ES-I3 (cell line): ENCODE data around the gene FAM3A.
A peak's percentile ranks its signal among the peaks of the same experiment; 100 is the strongest.
"Not testable (repeated sequence)": the region's sequence is repeated elsewhere in the genome, so short reads cannot be mapped to it uniquely, and the experiment has no call there.

Source experiments
- H3K36me3 ChIP-seq: 2 replicates; pipeline ENCODE4 v1.6.1; 2013; ENCODE audit warnings: mild to moderate bottlenecking, low read length, control low read depth, moderate library complexity; ENCODE audit not compliant: insufficient read depth
- H3K4me1 ChIP-seq: 2 replicates; pipeline ENCODE4 v1.6.1; 2013; ENCODE audit warnings: mild to moderate bottlenecking, control low read depth, low read length; ENCODE audit not compliant: insufficient read depth
- H3K9ac ChIP-seq: 2 replicates; pipeline ENCODE4 v1.6.1; 2013; ENCODE audit warnings: low read depth, mild to moderate bottlenecking, low read length, moderate library complexity
- H3K9me3 ChIP-seq: 2 replicates; pipeline ENCODE4 v1.6.1; 2013; ENCODE audit warnings: mild to moderate bottlenecking, low read length, moderate library complexity; ENCODE audit not compliant: control insufficient read depth, insufficient read depth

FAM3A gene

GRCh38 chrX:154515966-154516655 is at the start of gene FAM3A:
Gene FAM3A, minus strand, starts transcription at chrX:154516232. Its CDS starts 460 bp downstream, at chrX:154515772.
- no peaks in the 10 kb centered on the region for H3K36me3 ChIP-seq
- no peaks in the 10 kb centered on the region for H3K9me3 ChIP-seq
- H3K4me1 ChIP-seq: peaks cover 5% of the 10 kb centered on the region; the same call in 1 of the 2 replicates
- peak within 1 kb of the TSS; percentile 69 for H3K9ac ChIP-seq

GRCh38 chrX:154562295-154562694 is 46.3 kb upstream of the FAM3A start:
- not testable (repeated sequence) for H3K9ac ChIP-seq, H3K4me1 ChIP-seq, H3K9me3 ChIP-seq, H3K36me3 ChIP-seq

- not testable (repeated sequence) for H3K9me3 ChIP-seq, H3K36me3 ChIP-seq
Measured at GRCh38 chrX:154560326-154560725, 44.3 kb upstream of the FAM3A start.

GRCh38 chrX:154558896-154559295 is 42.9 kb upstream of the FAM3A start:
- H3K9me3 ChIP-seq, H3K9ac ChIP-seq, H3K36me3 ChIP-seq, H3K4me1 ChIP-seq: not testable (repeated sequence)

More at GRCh38 chrX:154560326-154560725, 44.3 kb upstream of the FAM3A start:
- H3K9ac ChIP-seq, H3K4me1 ChIP-seq: not testable (repeated sequence)

- H3K9ac ChIP-seq, H3K9me3 ChIP-seq, H3K4me1 ChIP-seq, H3K36me3 ChIP-seq: not testable (repeated sequence)
Measured at GRCh38 chrX:154558060-154558690, 42.1 kb upstream of the FAM3A start.

- not testable (repeated sequence) for H3K4me1 ChIP-seq, H3K36me3 ChIP-seq, H3K9ac ChIP-seq, H3K9me3 ChIP-seq
Measured at GRCh38 chrX:154552112-154552806, 36.2 kb upstream of the FAM3A start.

GRCh38 chrX:154549766-154550165 is 33.7 kb upstream of the FAM3A start:
- no peaks in the 10 kb centered on the region for H3K9me3 ChIP-seq
- no peaks in the 10 kb centered on the region for H3K36me3 ChIP-seq
- H3K4me1 ChIP-seq: no peaks in the 10 kb centered on the region
- no peak overlapping the region for H3K9ac ChIP-seq

- Histone ChIP-seq H3K9ac (peak overlapping the region; percentile 93), H3K9me3 (no peaks in the 10 kb centered on the region), H3K36me3 (no peaks in the 10 kb centered on the region), H3K4me1 (no peaks in the 10 kb centered on the region; the same call in 1 of the 2 replicates)
Measured at GRCh38 chrX:154548028-154548316, 31.9 kb upstream of the FAM3A start.

- peaks cover 3% of the 10 kb centered on the region; the same call in 1 of the 2 replicates for H3K4me1 ChIP-seq
- H3K36me3 ChIP-seq: no peaks in the 10 kb centered on the region
- H3K9me3 ChIP-seq: no peaks in the 10 kb centered on the region
- peak within 1 kb of the TSS; percentile 93 for H3K9ac ChIP-seq
Measured at GRCh38 chrX:154547245-154548027, 31.4 kb upstream of the FAM3A start, which contains the start of gene IKBKG. Gene IKBKG, plus strand, starts transcription at chrX:154547620. Its CDS starts 4,383 bp downstream, at chrX:154552003.

- peaks cover 12% of the 10 kb centered on the region; the same call in 1 of the 2 replicates for H3K4me1 ChIP-seq
- no peaks in the 10 kb centered on the region for H3K36me3 ChIP-seq
- H3K9ac ChIP-seq: peak within 1 kb of the TSS; percentile 93
Measured at GRCh38 chrX:154546354-154547244, 30.6 kb upstream of the FAM3A start, which contains the start of gene G6PD. Gene G6PD, minus strand, starts transcription at chrX:154546846. Its CDS starts 691 bp downstream, at chrX:154546155.

GRCh38 chrX:154545673-154546274 is 29.7 kb upstream of the FAM3A start:
- H3K9ac ChIP-seq: peak overlapping the region; percentile 84; the same call in 1 of the 2 replicates
- no peaks in the 10 kb centered on the region for H3K9me3 ChIP-seq
- peaks cover 16% of the 10 kb centered on the region; the same call in 1 of the 2 replicates for H3K4me1 ChIP-seq
- no peaks in the 10 kb centered on the region; the same call in 1 of the 2 replicates for H3K36me3 ChIP-seq

More at GRCh38 chrX:154546354-154547244, 30.6 kb upstream of the FAM3A start, which contains the start of gene G6PD:
- no peaks in the 10 kb centered on the region for H3K9me3 ChIP-seq

GRCh38 chrX:154542723-154543424 is 26.8 kb upstream of the FAM3A start:
- Histone ChIP-seq H3K9me3 (no peaks in the 10 kb centered on the region), H3K4me1 (peaks cover 16% of the 10 kb centered on the region; the same call in 1 of the 2 replicates), H3K36me3 (no peaks in the 10 kb centered on the region; the same call in 1 of the 2 replicates), H3K9ac (no peak overlapping the region)
